Activated naive CD4-positive, alpha-beta T cell (primary cell): ENCODE measurements around the gene CHKA.

ENCODE experiments used
- DNase-seq, 4 experiments: peaks; one replicate each; lab custom pipeline; 2025; lab: John Stamatoyannopoulos, UW

The CHKA gene

GRCh38 chr11:68013611-68014156, 107.5 kb downstream of the CHKA start:
- DNase-seq, result no peak

GRCh38 chr11:68012843-68013610, 108.2 kb downstream of the CHKA start:
- no peak for DNase-seq

GRCh38 chr11:68012044-68012842, 108.9 kb downstream of the CHKA start:
- DNase-seq, result no peak

- no peak for DNase-seq
These were observed 109.9 kb downstream of the CHKA start for GRCh38 chr11:68011051-68011943.

- DNase-seq, result no peak
These were observed 110.8 kb downstream of the CHKA start, which contains the start of gene ALDH3B1 for GRCh38 chr11:68010090-68011041. TSS of gene ALDH3B1 (plus strand) at chr11:68010327. CDS start at chr11:68015298, 4,971 bp downstream.

GRCh38 chr11:68009391-68010089, 111.6 kb downstream of the CHKA start:
- DNase-seq, result no peak

- DNase-seq, result no peak
These were observed 112.5 kb downstream of the CHKA start for GRCh38 chr11:68008381-68009337.

- no peak for DNase-seq
These were observed 113.4 kb downstream of the CHKA start for GRCh38 chr11:68007498-68008380.

GRCh38 chr11:68006606-68007166, 114.5 kb downstream of the CHKA start:
- no peak for DNase-seq

- DNase-seq, result no peak
These were observed 116.4 kb downstream of the CHKA start for GRCh38 chr11:68004551-68005335.

- peak; percentile 39 to 71 (median 52) for DNase-seq
These were observed 117.2 kb downstream of the CHKA start, which contains the start of gene UNC93B1 for GRCh38 chr11:68003846-68004550. TSS of gene UNC93B1 (minus strand) at chr11:68004097. CDS start at chr11:68004043, 54 bp downstream.

- DNase-seq, result peak in 3 of 4 experiments; percentile 28 to 62 (median 39)
These were observed 118.0 kb downstream of the CHKA start for GRCh38 chr11:68002938-68003845.
